Activated CD4-positive, alpha-beta T cell treated with anti-CD3 and anti-CD28 coated beads, Interleukin-2, amount 10 ng/mL, durations not matched to agents 24 days and 14 days (primary cell): Measurements from ENCODE around the gene SNX4. TPM values are rescaled to one million over a fixed set of nuclear protein-coding genes. Genes with fewer than 3 reads are reported as not detected.
"Not testable (repeated sequence)": the region's sequence is repeated elsewhere in the genome, so short reads cannot be mapped to it uniquely, and the experiment has no call there.

Source experiments
- DNase-seq: peaks from one replicate; pipeline ENCODE4 v3.0.0; 2022
- H3K27ac Mint-ChIP-seq: one replicate; pipeline ENCODE4 v1.8.0; 2022; ENCODE audit warnings: mild to moderate bottlenecking, mixed read lengths
- H3K27me3 Mint-ChIP-seq: one replicate; pipeline ENCODE4 v1.8.0; 2022; ENCODE audit warnings: mixed read lengths
- H3K36me3 Mint-ChIP-seq: one replicate; pipeline ENCODE4 v1.8.0; 2022; ENCODE audit warnings: low read depth, mild to moderate bottlenecking, mixed read lengths
- H3K4me1 Mint-ChIP-seq: one replicate; pipeline ENCODE4 v1.8.0; 2021; ENCODE audit warnings: mixed read lengths
- H3K4me3 Mint-ChIP-seq: one replicate; pipeline ENCODE4 v1.8.0; 2022; ENCODE audit warnings: mild to moderate bottlenecking, moderate library complexity, mixed read lengths
- H3K9me3 Mint-ChIP-seq: one replicate; pipeline ENCODE4 v1.8.0; 2021; ENCODE audit warnings: mixed read lengths
- intact Hi-C: fragments of 100-400 bp; cut with micrococcal nuclease; formaldehyde crosslinking; loops from one replicate; pipeline ENCODE4 v1.15.1; 2023
- total RNA-seq: library from RNA; stranded (reverse); gene quantifications from 2 replicates; pipeline ENCODE4 v1.2.3, GENCODE V29; 2022

Gene SNX4
- total RNA-seq, 1 donor from 2014 or later = 45.3 TPM

DNA sequence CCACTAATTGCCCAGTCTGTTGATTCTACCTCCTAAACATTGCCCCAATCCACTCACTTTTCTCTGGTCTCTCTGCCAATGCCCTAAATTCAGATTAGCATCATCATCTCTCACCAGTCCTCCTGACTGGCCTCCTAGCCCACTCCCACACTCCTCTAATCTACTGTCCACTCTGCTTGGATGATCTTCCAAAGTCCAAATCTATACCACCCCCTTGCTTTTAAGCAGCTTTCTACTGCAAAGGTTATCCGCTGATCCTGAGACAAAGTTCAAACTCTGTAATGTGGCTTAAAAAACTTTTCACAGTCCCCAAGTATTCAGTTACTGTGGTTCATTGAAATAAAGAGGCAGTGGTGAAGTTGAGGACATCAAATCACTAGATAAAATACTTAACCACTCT lies 37.6 kb downstream of the SNX4 start:
- DNase-seq = peak; percentile 23
- Mint-ChIP-seq H3K9me3 (no peaks in the 10 kb centered on the region), H3K4me3 (no peak overlapping the region), H3K36me3 (peaks cover 23% of the 10 kb centered on the region), H3K27ac (no peak overlapping the region), H3K27me3 (no peaks in the 10 kb centered on the region), H3K4me1 (no peaks in the 10 kb centered on the region)
- intact Hi-C loops = no loop called here

DNA sequence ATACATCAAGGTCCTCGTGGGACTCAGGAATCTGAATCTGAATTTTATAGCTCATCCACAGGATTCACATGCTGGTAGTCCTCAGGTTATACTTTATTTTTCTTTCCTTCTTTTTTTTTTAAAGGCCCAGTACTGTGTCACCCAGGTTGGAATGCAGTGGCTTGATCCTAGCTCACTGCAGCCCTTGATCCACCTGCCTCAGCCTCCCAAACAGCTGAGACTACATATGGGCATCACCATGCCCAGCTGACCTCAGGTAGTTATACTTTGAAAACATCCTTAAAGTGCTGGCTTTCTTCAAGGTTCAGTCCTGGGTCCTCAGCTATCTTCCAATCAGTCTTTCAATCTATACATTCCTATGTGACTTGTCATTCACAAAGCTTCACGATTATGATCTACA lies 38.2 kb downstream of the SNX4 start:
- Mint-ChIP-seq H3K36me3 (peaks cover 22% of the 10 kb centered on the region), H3K9me3 (no peaks in the 10 kb centered on the region), H3K4me3 (no peak overlapping the region), H3K4me1 (no peaks in the 10 kb centered on the region), H3K27me3 (no peaks in the 10 kb centered on the region), H3K27ac (no peak overlapping the region)
- DNase-seq = peak; percentile 37
- intact Hi-C loops = no loop called here

DNA sequence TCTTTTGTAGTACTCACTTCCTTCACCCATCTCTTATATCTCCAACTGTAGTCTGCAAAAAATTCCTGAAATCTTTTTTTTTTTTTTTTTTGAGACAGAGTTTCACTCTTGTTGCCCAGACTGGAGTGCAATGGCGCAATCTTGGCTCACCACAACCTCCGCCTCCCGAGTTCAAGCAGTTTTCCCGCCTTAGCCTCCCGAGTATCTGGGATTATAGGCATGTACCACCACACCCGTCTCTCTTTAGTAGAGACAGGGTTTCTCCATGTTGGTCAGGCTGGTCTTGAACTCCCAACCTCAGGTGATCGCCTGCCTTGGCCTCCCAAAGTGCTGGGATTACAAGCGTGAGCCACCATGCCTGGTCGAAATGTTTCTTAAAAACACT lies 38.6 kb downstream of the SNX4 start:
- intact Hi-C loops, H3K4me1 Mint-ChIP-seq, H3K4me3 Mint-ChIP-seq, H3K27ac Mint-ChIP-seq, H3K27me3 Mint-ChIP-seq, H3K9me3 Mint-ChIP-seq: not testable (repeated sequence)
- DNase-seq = peak; percentile 9
- H3K36me3 Mint-ChIP-seq = peaks cover 23% of the 10 kb centered on the region

GRCh38 chr3:125480656-125481374 lies 39.2 kb downstream of the SNX4 start:
- Mint-ChIP-seq H3K27ac (no peak overlapping the region), H3K27me3 (no peaks in the 10 kb centered on the region), H3K4me3 (no peak overlapping the region), H3K9me3 (no peaks in the 10 kb centered on the region), H3K36me3 (peaks cover 18% of the 10 kb centered on the region), H3K4me1 (no peaks in the 10 kb centered on the region)
- intact Hi-C loops = no loop called here
- peak; percentile 9 for DNase-seq

- intact Hi-C loops = no loop called here
- H3K4me3 Mint-ChIP-seq = no peak overlapping the region
- H3K27me3 Mint-ChIP-seq = no peaks in the 10 kb centered on the region
- peaks cover 20% of the 10 kb centered on the region for H3K36me3 Mint-ChIP-seq
- no peak overlapping the region for H3K27ac Mint-ChIP-seq
- peak; percentile 16 for DNase-seq
- no peaks in the 10 kb centered on the region for H3K9me3 Mint-ChIP-seq
- no peaks in the 10 kb centered on the region for H3K4me1 Mint-ChIP-seq
Observed at GRCh38 chr3:125479091-125479490, 40.9 kb downstream of the SNX4 start.

GRCh38 chr3:125478326-125478725 lies 41.7 kb downstream of the SNX4 start:
- Mint-ChIP-seq H3K27ac (no peak overlapping the region), H3K9me3 (no peaks in the 10 kb centered on the region), H3K4me3 (no peak overlapping the region), H3K36me3 (peaks cover 21% of the 10 kb centered on the region), H3K27me3 (no peaks in the 10 kb centered on the region), H3K4me1 (no peaks in the 10 kb centered on the region)
- peak; percentile 22 for DNase-seq
- intact Hi-C loops = no loop called here

DNA sequence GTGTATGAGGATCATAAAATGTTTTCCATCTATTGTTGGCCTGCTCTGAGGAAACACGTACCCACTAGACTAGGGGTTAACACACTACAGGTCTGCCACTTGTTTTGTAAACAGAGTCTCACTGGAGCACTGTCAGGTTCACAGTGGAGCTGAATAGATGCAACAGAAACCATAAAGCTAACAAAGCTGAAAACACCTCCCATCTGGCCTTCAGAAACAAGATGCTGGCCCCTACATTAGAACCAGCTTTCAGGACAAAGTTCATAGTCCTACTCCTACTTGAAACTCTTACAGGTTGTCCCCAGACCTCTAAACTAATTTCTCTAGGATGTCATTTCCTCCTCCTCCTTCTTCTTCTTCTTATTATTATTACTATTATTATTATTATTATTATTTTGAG lies 42.3 kb downstream of the SNX4 start:
- intact Hi-C loops = no loop called here
- Mint-ChIP-seq H3K27me3 (no peaks in the 10 kb centered on the region), H3K4me1 (no peaks in the 10 kb centered on the region), H3K27ac (no peak overlapping the region), H3K4me3 (no peak overlapping the region), H3K36me3 (peaks cover 22% of the 10 kb centered on the region), H3K9me3 (no peaks in the 10 kb centered on the region)
- peak; percentile 35 for DNase-seq

DNA sequence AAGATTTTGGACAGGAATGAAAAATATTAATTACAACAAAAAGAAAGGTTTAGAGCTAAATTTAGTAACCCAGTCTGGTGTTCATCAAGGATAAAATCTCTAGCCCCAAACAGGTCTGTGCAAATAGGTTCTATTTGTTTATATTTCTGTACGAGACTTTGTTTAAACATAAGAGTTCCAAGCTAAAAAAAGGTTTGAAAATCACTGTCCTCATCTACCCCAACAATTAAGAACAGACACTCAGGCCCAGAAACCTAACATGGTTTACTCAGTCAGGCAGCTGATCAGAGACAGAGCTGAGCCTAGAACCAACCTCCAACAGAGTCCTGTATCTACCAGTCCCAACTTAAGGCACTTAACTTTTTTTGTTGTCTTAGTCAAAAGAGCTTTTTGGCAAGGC lies 49.3 kb downstream of the SNX4 start:
- H3K4me1 Mint-ChIP-seq = no peaks in the 10 kb centered on the region
- no peak for DNase-seq
- no peak overlapping the region for H3K4me3 Mint-ChIP-seq
- no peaks in the 10 kb centered on the region for H3K9me3 Mint-ChIP-seq
- H3K36me3 Mint-ChIP-seq = peaks cover 41% of the 10 kb centered on the region
- H3K27ac Mint-ChIP-seq = no peak overlapping the region
- no peaks in the 10 kb centered on the region for H3K27me3 Mint-ChIP-seq
- intact Hi-C loops = no loop called here

DNA sequence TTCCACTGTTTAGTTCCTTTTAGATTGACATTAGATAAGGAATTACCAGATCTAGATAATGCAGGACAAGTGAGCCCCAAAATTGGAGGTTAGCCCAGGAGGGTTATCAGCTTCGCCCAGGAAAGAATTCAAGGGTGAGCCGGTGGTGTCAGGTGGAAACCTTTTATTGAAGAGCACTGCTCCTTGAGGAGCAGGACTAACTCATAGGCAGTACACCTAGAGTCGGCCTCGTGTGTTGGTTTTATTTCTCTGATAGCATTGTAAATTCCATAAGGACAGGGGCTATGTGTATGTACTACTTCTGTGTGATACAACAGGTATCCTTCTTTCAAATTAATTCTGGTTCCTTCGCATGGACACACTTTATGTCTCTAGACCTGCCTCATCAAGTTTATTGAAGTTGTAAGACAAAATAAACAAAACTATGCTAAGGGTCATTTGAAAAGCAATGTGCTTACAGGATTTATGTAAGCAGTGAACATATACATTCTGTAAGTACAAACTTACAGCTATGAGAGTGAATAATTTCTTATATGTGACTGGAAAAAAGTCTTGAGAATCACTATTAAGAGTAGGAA lies 57.2 kb downstream of the SNX4 start:
- Mint-ChIP-seq H3K4me1 (no peaks in the 10 kb centered on the region), H3K27me3 (no peaks in the 10 kb centered on the region), H3K4me3 (no peak overlapping the region), H3K36me3 (peaks cover 39% of the 10 kb centered on the region), H3K27ac (no peak overlapping the region), H3K9me3 (no peaks in the 10 kb centered on the region)
- intact Hi-C loops = no loop called here
- DNase-seq = peak; percentile 42

GRCh38 chr3:125461896-125462295 lies 58.1 kb downstream of the SNX4 start:
- intact Hi-C loops = no loop called here
- H3K27ac Mint-ChIP-seq = no peak overlapping the region

DNA sequence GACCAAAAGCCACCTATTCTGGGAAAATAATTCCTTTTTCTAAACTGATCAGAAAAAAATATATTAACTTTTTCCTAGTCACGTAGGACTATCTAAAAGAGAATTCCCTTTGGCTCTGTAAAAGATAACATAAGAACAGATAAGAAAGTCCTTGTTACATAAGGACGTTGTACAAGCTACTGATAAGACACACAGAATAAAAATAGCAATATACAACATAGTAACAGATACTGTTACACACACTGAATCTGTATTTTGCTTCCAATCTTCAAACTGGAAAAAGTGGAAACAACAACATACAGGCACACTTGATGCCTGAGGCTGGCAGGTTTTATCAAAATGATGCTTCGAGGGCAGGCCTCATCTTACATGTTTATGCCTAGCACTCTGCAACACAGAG lies 59.8 kb downstream of the SNX4 start:
- Mint-ChIP-seq H3K27me3 (no peaks in the 10 kb centered on the region), H3K4me1 (no peaks in the 10 kb centered on the region)
- no peak for DNase-seq

More at GRCh38 chr3:125461896-125462295, 58.1 kb downstream of the SNX4 start:
- Mint-ChIP-seq H3K27me3 (no peaks in the 10 kb centered on the region), H3K36me3 (peaks cover 35% of the 10 kb centered on the region), H3K9me3 (no peaks in the 10 kb centered on the region), H3K4me1 (no peaks in the 10 kb centered on the region), H3K4me3 (no peak overlapping the region)
- no peak for DNase-seq

DNA sequence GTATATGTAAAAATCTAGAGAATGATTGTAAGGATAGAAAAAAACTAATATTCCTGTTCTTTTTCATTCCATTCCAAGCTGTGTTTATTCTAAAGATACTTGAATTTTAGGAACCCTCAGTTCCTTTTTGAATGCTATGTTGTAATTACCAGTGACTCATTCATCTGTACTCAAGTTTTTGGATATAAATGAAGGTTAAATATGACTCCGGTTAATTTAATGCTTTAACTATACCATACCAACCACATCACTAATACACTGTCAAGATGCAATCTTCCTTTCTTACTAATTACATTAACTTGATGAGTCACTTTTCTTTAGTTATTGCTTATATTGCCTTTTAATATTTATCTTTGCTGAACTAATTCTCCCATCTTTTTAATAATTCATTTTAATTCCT lies 76.1 kb downstream of the SNX4 start:
- H3K27ac Mint-ChIP-seq = no peak overlapping the region
- peaks cover 2% of the 10 kb centered on the region for H3K27me3 Mint-ChIP-seq
- H3K4me1 Mint-ChIP-seq = no peaks in the 10 kb centered on the region
- intact Hi-C loops = no loop called here
- no peak for DNase-seq
- peaks cover 18% of the 10 kb centered on the region for H3K36me3 Mint-ChIP-seq
- H3K9me3 Mint-ChIP-seq = no peaks in the 10 kb centered on the region
- no peak overlapping the region for H3K4me3 Mint-ChIP-seq

More for the DNA sequence above, 59.8 kb downstream of the SNX4 start:
- Mint-ChIP-seq H3K27ac (no peak overlapping the region), H3K4me3 (no peak overlapping the region), H3K36me3 (peaks cover 41% of the 10 kb centered on the region), H3K9me3 (no peaks in the 10 kb centered on the region)
- intact Hi-C loops = no loop called here

GRCh38 chr3:125442506-125442905 lies 77.5 kb downstream of the SNX4 start:
- H3K27ac Mint-ChIP-seq = no peak overlapping the region
- peaks cover 5% of the 10 kb centered on the region for H3K27me3 Mint-ChIP-seq
- no peaks in the 10 kb centered on the region for H3K9me3 Mint-ChIP-seq
- intact Hi-C loops = no loop called here
- no peaks in the 10 kb centered on the region for H3K4me1 Mint-ChIP-seq
- no peak overlapping the region for H3K4me3 Mint-ChIP-seq
- H3K36me3 Mint-ChIP-seq = peaks cover 14% of the 10 kb centered on the region
- DNase-seq = no peak

DNA sequence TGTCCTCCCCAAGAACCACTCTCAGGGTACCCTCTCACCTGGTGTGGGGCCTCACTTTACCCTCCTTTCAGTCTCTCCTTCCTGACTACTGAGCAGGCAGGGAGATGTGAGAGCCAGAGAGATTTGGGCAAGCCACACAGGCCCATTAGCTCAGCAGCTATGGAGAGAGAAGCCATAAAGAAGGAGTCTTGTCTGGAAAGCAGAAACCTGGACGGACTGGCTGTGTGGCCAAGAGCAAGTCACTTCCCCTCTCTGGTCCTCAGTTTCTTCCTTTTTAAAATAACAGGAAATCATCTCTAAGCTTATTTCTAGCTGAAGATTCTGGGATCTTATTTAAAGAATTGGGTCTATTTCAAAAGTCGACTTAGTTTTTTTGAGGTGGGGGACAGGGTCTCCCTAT lies 79.0 kb downstream of the SNX4 start:
- Mint-ChIP-seq H3K9me3 (no peaks in the 10 kb centered on the region), H3K27ac (no peak overlapping the region), H3K4me3 (no peak overlapping the region), H3K36me3 (peaks cover 6% of the 10 kb centered on the region), H3K27me3 (peaks cover 5% of the 10 kb centered on the region), H3K4me1 (no peaks in the 10 kb centered on the region)
- DNase-seq = no peak
- intact Hi-C loops = no loop called here

DNA sequence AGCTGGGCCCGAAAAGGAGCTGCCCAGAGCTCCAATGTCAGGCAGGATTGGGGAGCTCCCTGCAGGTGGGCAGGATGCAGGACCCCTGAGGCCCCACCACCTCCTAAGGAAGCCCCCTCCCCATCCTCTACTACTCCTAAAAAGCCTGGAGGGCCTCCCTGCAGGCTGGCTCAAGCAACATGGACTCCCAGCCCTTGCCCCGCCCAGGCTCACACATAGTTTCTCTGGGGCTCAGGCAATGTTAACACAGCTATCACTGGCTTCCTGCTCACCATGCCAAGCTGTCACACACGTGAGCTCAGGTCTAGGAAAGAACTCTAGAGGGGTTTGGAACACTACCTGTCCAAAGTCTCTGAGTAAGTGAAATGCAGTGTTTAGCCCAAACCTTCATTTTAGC lies 79.4 kb downstream of the SNX4 start:
- Mint-ChIP-seq H3K9me3 (no peaks in the 10 kb centered on the region), H3K4me1 (no peaks in the 10 kb centered on the region)

More for the DNA sequence above, 79.4 kb downstream of the SNX4 start:
- peaks cover 4% of the 10 kb centered on the region for H3K36me3 Mint-ChIP-seq
- H3K27ac Mint-ChIP-seq = no peak overlapping the region
- intact Hi-C loops = no loop called here
- peaks cover 5% of the 10 kb centered on the region for H3K27me3 Mint-ChIP-seq
- H3K4me3 Mint-ChIP-seq = no peak overlapping the region
- no peak for DNase-seq
